HEK293 (cell line): Measurements from ENCODE around the gene PPARD.

Experiments
- CTCF ChIA-PET: fragments of 350-600 bp; formaldehyde crosslinking; extraction: SDS; loops from one replicate; lab custom pipeline; 2021; ENCODE audit warnings: antibody characterized with exemption; lab: Yijun Ruan, JAX
- POLR2A ChIA-PET: fragments of 300-600 bp; formaldehyde crosslinking; extraction: SDS; loops from one replicate; lab custom pipeline; 2020; ENCODE audit warnings: antibody characterized with exemption, inconsistent platforms; lab: Yijun Ruan, JAX
- H3K27ac ChIP-seq: fragments of 200-500 bp; sonication (Bioruptor generic); 2 replicates; pipeline ENCODE4 v1.5.1; 2014; ENCODE audit warnings: low read depth, low read length, control low read depth, inconsistent platforms; ENCODE audit errors: extremely low read depth
- H3K36me3 ChIP-seq, 2 experiments: fragments of 200-500 bp in 1 of 2; sonication (Bioruptor generic) in 1 of 2; 1 replicate in 1 of 2; 2 replicates in 1 of 2; pipeline ENCODE4 v1.5.1; 2014 to 2017; ENCODE audit warnings: inconsistent platforms in 2 of 2, low read length in 2 of 2; ENCODE audit not compliant: control insufficient read depth in 2 of 2, insufficient read depth in 1 of 2
- H3K4me1 ChIP-seq: fragments of 200-500 bp; sonication (Bioruptor generic); 2 replicates; pipeline ENCODE4 v1.5.1; 2014; ENCODE audit warnings: mild to moderate bottlenecking, low read length, inconsistent platforms; ENCODE audit not compliant: control insufficient read depth, insufficient read depth
- H3K4me3 ChIP-seq: 2 replicates; pipeline ENCODE4 v1.5.1; 2011; ENCODE audit warnings: low read depth, mild to moderate bottlenecking, control low read depth, low read length, moderate library complexity
- H3K9me3 ChIP-seq: fragments of 200-500 bp; sonication (Bioruptor generic); 2 replicates; pipeline ENCODE4 v1.5.1; 2014; ENCODE audit warnings: low read depth, low read length, inconsistent platforms; ENCODE audit not compliant: control insufficient read depth, insufficient read depth
- GLIS1 ChIP-seq: fragments of 450-650 bp; formaldehyde crosslinking; IDR thresholded peaks from 2 replicates; pipeline ENCODE4 v1.5.1; 2016; ENCODE audit warnings: missing biosample characterization, missing genetic modification characterization
- GLIS2 ChIP-seq: fragments of 450-650 bp; formaldehyde crosslinking; IDR thresholded peaks from 2 replicates; pipeline ENCODE4 v1.5.1; 2016; ENCODE audit warnings: missing biosample characterization, missing genetic modification characterization
- OSR2 ChIP-seq: fragments of 450-650 bp; formaldehyde crosslinking; IDR thresholded peaks from 2 replicates; pipeline ENCODE4 v1.5.1; 2016; ENCODE audit warnings: missing biosample characterization, missing genetic modification characterization
- SCRT2 ChIP-seq: fragments of 450-650 bp; formaldehyde crosslinking; IDR thresholded peaks from 2 replicates; pipeline ENCODE4 v1.5.1; 2016; ENCODE audit warnings: missing biosample characterization, missing genetic modification characterization
- SP2 ChIP-seq: fragments of 450-650 bp; formaldehyde crosslinking; IDR thresholded peaks from 2 replicates; pipeline ENCODE4 v1.5.1; 2016; ENCODE audit warnings: missing biosample characterization, missing genetic modification characterization
- ZBTB20 ChIP-seq: fragments of 450-650 bp; formaldehyde crosslinking; IDR thresholded peaks from 2 replicates; pipeline ENCODE4 v1.5.1; 2016; ENCODE audit warnings: missing biosample characterization, missing genetic modification characterization
- ZBTB6 ChIP-seq: fragments of 450-650 bp; formaldehyde crosslinking; IDR thresholded peaks from 2 replicates; pipeline ENCODE4 v1.5.1; 2017; ENCODE audit warnings: missing biosample characterization, missing genetic modification characterization
- ZBTB7A ChIP-seq: fragments of 450-650 bp; formaldehyde crosslinking; IDR thresholded peaks from 2 replicates; pipeline ENCODE4 v1.5.1; 2016; ENCODE audit warnings: low read depth, missing biosample characterization, missing genetic modification characterization
- ZBTB8A ChIP-seq: fragments of 450-650 bp; formaldehyde crosslinking; IDR thresholded peaks from 2 replicates; pipeline ENCODE4 v1.5.1; 2016; ENCODE audit warnings: missing biosample characterization, missing genetic modification characterization
- ZFP69B ChIP-seq: fragments of 450-650 bp; formaldehyde crosslinking; IDR thresholded peaks from 2 replicates; pipeline ENCODE4 v1.5.1; 2016; ENCODE audit warnings: missing biosample characterization, missing genetic modification characterization
- ZNF2 ChIP-seq: fragments of 450-650 bp; formaldehyde crosslinking; IDR thresholded peaks from 2 replicates; pipeline ENCODE4 v1.5.1; 2016; ENCODE audit warnings: missing biosample characterization, missing genetic modification characterization
- ZNF211 ChIP-seq: fragments of 450-650 bp; formaldehyde crosslinking; IDR thresholded peaks from 2 replicates; pipeline ENCODE4 v1.5.1; 2016; ENCODE audit warnings: low read depth, missing biosample characterization, missing genetic modification characterization
- ZNF350 ChIP-seq: fragments of 450-650 bp; formaldehyde crosslinking; IDR thresholded peaks from 2 replicates; pipeline ENCODE4 v1.5.0; 2017; ENCODE audit warnings: missing biosample characterization, mild to moderate bottlenecking, missing genetic modification characterization
- ZNF394 ChIP-seq: fragments of 450-650 bp; formaldehyde crosslinking; IDR thresholded peaks from 2 replicates; pipeline ENCODE4 v1.5.1; 2016; ENCODE audit warnings: missing biosample characterization, missing genetic modification characterization, mild to moderate bottlenecking, moderate library complexity, borderline replicate concordance
- ZNF404 ChIP-seq: fragments of 450-650 bp; formaldehyde crosslinking; IDR thresholded peaks from 2 replicates; pipeline ENCODE4 v1.5.1; 2017; ENCODE audit warnings: missing biosample characterization, missing genetic modification characterization
- ZNF423 ChIP-seq: fragments of 450-650 bp; formaldehyde crosslinking; IDR thresholded peaks from 2 replicates; pipeline ENCODE4 v1.5.1; 2016; ENCODE audit warnings: missing biosample characterization, missing genetic modification characterization
- ZNF544 ChIP-seq: fragments of 450-650 bp; formaldehyde crosslinking; IDR thresholded peaks from 2 replicates; pipeline ENCODE4 v1.5.0; 2017; ENCODE audit warnings: missing biosample characterization, missing genetic modification characterization
- ZNF600 ChIP-seq: fragments of 450-650 bp; formaldehyde crosslinking; IDR thresholded peaks from 2 replicates; pipeline ENCODE4 v1.5.1; 2016; ENCODE audit warnings: missing biosample characterization, missing genetic modification characterization
- ZNF626 ChIP-seq: fragments of 450-650 bp; sonication (Bioruptor Pico); formaldehyde crosslinking; IDR thresholded peaks from 2 replicates; pipeline ENCODE4 v1.5.1; 2018; ENCODE audit warnings: missing biosample characterization, missing genetic modification characterization, inconsistent platforms
- ZNF629 ChIP-seq: fragments of 450-650 bp; formaldehyde crosslinking; IDR thresholded peaks from 2 replicates; pipeline ENCODE4 v1.5.1; 2017; ENCODE audit warnings: missing biosample characterization, missing genetic modification characterization
- ZNF692 ChIP-seq: fragments of 450-650 bp; formaldehyde crosslinking; IDR thresholded peaks from 2 replicates; pipeline ENCODE4 v1.5.1; 2016; ENCODE audit warnings: missing biosample characterization, missing genetic modification characterization
- ZNF701 ChIP-seq: fragments of 450-650 bp; formaldehyde crosslinking; IDR thresholded peaks from 2 replicates; pipeline ENCODE4 v1.5.1; 2016; ENCODE audit warnings: missing biosample characterization, missing genetic modification characterization
- ZSCAN30 ChIP-seq: fragments of 450-650 bp; IDR thresholded peaks from 2 replicates; pipeline ENCODE4 v1.5.1; 2018; ENCODE audit warnings: missing biosample characterization, mild to moderate bottlenecking, missing genetic modification characterization, moderate library complexity
- ZSCAN4 ChIP-seq: fragments of 450-650 bp; formaldehyde crosslinking; IDR thresholded peaks from 2 replicates; pipeline ENCODE4 v1.5.1; 2017; ENCODE audit warnings: missing biosample characterization, missing genetic modification characterization
- TF ChIP-seq, protein P1 (sequence below): fragments of 450-650 bp; formaldehyde crosslinking; IDR thresholded peaks from 2 replicates; pipeline ENCODE4 v1.5.1; 2016; ENCODE audit warnings: missing biosample characterization, missing genetic modification characterization

Gene PPARD

GRCh38 chr6:35473075-35473849 is 130.9 kb downstream of the PPARD start (continued):
- TF ChIP-seq ZSCAN4 = no peak
- no peak for TF ChIP-seq ZNF2 (tag by site-specific recombination)
- TF ChIP-seq GLIS2 (tag by site-specific recombination) = peak; percentile 78
- TF ChIP-seq ZNF626 (tag by site-specific recombination) = no peak
- TF ChIP-seq ZBTB6 (tag by site-specific recombination) = no peak
- no peak for TF ChIP-seq ZNF544 (tag by site-specific recombination)

DNA sequence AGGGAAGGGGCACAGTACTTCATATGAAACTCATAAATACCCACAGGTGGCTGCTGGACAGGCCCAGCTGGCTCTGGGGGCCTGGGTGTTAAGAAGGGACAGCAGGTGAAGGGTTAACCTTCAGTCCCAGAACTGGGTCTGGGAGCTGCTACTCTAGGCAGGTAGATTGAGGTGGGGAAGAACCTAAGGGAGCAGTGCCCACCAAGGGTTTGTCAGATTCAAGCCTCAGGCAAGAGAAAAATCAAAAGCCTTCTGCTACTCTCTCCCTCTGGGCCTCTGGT is 131.4 kb downstream of the PPARD start:
- CTCF ChIA-PET = interaction anchor here (0.6 to 1.0 kb wide), 2 partner anchors 14 to 49 kb away, joined by 3 to 4 read pairs; no protein-coding TSS in a partner anchor
- no peak for TF ChIP-seq ZNF629 (tag by site-specific recombination)
- no peak for TF ChIP-seq ZNF600 (tag by site-specific recombination)
- TF ChIP-seq SCRT2 (tag by site-specific recombination) = peak; percentile 73
- TF ChIP-seq OSR2 (tag by site-specific recombination) = 0 out of 2 replicates have a peak, but pooled peaks have one; percentile 22
- TF ChIP-seq ZSCAN30 (tag by site-specific recombination) = peak; percentile 88; the same call in 1 of the 2 replicates
- no peak overlapping the region for H3K4me3 ChIP-seq
- POLR2A ChIA-PET = interaction anchor here (0.6 to 9.5 kb wide), 12 partner anchors 11 to 1060 kb away, joined by 3 to 198 read pairs (median 6); partner anchors contain the start of gene TEAD3
- H3K9me3 ChIP-seq = no peaks in the 10 kb centered on the region
- no peaks in the 10 kb centered on the region for H3K4me1 ChIP-seq
- H3K36me3 ChIP-seq = peaks cover 9 to 75% of the 10 kb centered on the region in 2 experiments; a peak in 2 of 3 replicates
- peak overlapping the region; percentile 3; the same call in 1 of the 2 replicates for H3K27ac ChIP-seq

DNA sequence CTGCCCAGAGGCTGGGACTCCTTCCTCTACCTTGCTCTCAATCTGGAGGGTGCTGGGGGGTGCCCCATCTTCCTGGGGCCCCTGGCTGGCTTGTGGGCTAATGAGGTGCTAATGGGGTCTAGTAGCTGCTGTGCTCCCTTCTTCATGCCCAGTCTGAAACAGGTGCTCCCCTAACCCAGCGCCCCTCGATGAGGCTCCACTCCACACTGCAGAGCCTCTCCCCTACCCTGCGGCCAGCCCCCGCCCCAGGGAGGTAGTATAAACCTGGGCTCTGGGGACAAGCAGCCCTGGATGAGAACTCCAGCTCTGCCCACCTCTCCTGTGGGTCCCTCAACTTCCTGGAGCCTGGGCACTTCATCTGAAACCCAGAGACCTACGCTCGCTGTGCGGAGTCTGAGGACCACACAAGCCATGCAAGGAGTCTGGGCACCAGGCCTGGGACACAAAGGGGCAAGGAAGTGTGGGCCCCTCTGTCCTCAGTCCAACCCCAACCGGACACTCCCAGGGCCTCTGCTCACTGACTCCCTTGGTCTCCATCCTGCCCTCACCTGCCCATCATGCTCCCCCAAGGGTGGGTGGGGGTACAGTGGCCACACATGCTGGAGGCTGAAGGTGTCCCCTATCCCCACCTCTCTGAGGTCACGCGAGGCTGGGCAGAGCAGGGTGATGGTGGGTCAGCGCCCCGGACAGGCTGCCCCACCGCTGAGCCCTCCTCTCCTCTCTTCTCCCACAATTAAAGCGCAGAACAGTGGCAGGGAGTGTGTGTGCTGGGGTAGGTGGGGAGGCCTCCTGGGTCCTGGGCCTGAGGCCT is 132.0 kb downstream of the PPARD start:
- Histone ChIP-seq H3K4me3 (no peak overlapping the region), H3K9me3 (no peaks in the 10 kb centered on the region), H3K27ac (peak overlapping the region; percentile 3; the same call in 1 of the 2 replicates), H3K36me3 (peaks cover 7 to 73% of the 10 kb centered on the region in 2 experiments; a peak in 2 of 3 replicates), H3K4me1 (no peaks in the 10 kb centered on the region)
- CTCF ChIA-PET = interaction anchor here (0.6 to 0.7 kb wide), 2 partner anchors 13 kb away, joined by 3 to 4 read pairs; no protein-coding TSS in a partner anchor
- POLR2A ChIA-PET = interaction anchor here (0.6 to 9.5 kb wide), 9 partner anchors 11 to 206 kb away, joined by 3 to 198 read pairs (median 6); partner anchors contain the start of gene TEAD3
- TF ChIP-seq ZNF600 (tag by site-specific recombination) = peak; percentile 28; the same call in 1 of the 2 replicates
- TF ChIP-seq, protein P1, sequence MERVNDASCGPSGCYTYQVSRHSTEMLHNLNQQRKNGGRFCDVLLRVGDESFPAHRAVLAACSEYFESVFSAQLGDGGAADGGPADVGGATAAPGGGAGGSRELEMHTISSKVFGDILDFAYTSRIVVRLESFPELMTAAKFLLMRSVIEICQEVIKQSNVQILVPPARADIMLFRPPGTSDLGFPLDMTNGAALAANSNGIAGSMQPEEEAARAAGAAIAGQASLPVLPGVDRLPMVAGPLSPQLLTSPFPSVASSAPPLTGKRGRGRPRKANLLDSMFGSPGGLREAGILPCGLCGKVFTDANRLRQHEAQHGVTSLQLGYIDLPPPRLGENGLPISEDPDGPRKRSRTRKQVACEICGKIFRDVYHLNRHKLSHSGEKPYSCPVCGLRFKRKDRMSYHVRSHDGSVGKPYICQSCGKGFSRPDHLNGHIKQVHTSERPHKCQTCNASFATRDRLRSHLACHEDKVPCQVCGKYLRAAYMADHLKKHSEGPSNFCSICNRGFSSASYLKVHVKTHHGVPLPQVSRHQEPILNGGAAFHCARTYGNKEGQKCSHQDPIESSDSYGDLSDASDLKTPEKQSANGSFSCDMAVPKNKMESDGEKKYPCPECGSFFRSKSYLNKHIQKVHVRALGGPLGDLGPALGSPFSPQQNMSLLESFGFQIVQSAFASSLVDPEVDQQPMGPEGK (tag by site-specific recombination) = peak; percentile 84
- no peak for TF ChIP-seq ZNF701 (tag by site-specific recombination)
- TF ChIP-seq ZNF211 (tag by site-specific recombination) = no peak
- no peak for TF ChIP-seq ZNF423
- peak; percentile 46 for TF ChIP-seq GLIS1
- peak; percentile 34; the same call in 1 of the 2 replicates for TF ChIP-seq ZNF394 (tag by site-specific recombination)
- peak; percentile 48; the same call in 1 of the 2 replicates for TF ChIP-seq GLIS2 (tag by site-specific recombination)
- 0 out of 2 replicates have a peak, but pooled peaks have one; percentile 34 for TF ChIP-seq ZBTB8A (tag by site-specific recombination)
- TF ChIP-seq ZNF350 = no peak
- TF ChIP-seq ZNF404 = no peak
- TF ChIP-seq SP2 (tag by site-specific recombination) = 0 out of 2 replicates have a peak, but pooled peaks have one; percentile 12
- TF ChIP-seq ZNF692 (tag by site-specific recombination) = peak; percentile 84
- peak; percentile 43; the same call in 1 of the 2 replicates for TF ChIP-seq ZBTB20 (tag by site-specific recombination)
- 0 out of 2 replicates have a peak, but pooled peaks have one; percentile 18 for TF ChIP-seq ZBTB7A
- peak; percentile 88 for TF ChIP-seq ZFP69B (tag by site-specific recombination)
